A673 (cell line): ENCODE data around the gene LAMTOR3.

Experiments used
- EZH2 ChIP-seq: fragments of 200-600 bp; sonication (generic); IDR thresholded peaks from 2 replicates; pipeline ENCODE4 v1.6.1; 2017; ENCODE audit warnings: borderline replicate concordance, low read depth, mild to moderate bottlenecking, mixed read lengths, antibody characterized with exemption, low read length; ENCODE audit not compliant: poor library complexity, severe bottlenecking
- TF ChIP-seq, protein P1 (sequence below): fragments of 300-800, 200-600 bp; sonication (generic); conservative IDR thresholded peaks from 2 replicates; pipeline ENCODE4 v1.5.1; 2017; ENCODE audit warnings: low read depth, mild to moderate bottlenecking, antibody characterized with exemption, low read length, moderate library complexity, mixed read lengths

DNA sequence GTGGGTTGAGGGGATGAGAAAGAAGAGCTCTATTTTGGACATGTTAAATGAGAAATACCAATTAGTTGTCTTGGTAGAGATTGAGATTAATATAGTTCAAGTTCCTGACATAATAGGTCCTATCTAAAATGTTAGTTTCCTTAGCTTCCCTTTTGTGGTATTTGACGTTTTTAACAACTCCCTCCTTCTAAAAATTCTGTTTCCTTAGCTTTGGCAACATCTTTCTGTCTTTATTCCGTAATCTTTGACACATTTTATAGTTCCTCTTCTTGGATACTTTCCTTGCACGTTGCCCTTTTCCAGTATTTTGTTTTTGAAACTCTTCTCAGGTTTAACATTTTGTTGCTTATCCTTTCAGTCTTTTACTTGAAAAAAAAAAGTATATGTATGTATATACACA lies 36.9 kb downstream of the LAMTOR3 start:
- TF ChIP-seq, protein P1, sequence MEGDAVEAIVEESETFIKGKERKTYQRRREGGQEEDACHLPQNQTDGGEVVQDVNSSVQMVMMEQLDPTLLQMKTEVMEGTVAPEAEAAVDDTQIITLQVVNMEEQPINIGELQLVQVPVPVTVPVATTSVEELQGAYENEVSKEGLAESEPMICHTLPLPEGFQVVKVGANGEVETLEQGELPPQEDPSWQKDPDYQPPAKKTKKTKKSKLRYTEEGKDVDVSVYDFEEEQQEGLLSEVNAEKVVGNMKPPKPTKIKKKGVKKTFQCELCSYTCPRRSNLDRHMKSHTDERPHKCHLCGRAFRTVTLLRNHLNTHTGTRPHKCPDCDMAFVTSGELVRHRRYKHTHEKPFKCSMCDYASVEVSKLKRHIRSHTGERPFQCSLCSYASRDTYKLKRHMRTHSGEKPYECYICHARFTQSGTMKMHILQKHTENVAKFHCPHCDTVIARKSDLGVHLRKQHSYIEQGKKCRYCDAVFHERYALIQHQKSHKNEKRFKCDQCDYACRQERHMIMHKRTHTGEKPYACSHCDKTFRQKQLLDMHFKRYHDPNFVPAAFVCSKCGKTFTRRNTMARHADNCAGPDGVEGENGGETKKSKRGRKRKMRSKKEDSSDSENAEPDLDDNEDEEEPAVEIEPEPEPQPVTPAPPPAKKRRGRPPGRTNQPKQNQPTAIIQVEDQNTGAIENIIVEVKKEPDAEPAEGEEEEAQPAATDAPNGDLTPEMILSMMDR: no peak
- no peak for TF ChIP-seq EZH2
